Measurements from ENCODE around the gene RASSF10.
A peak's percentile ranks its signal among the peaks of the same experiment; 100 is the strongest.

The RASSF10 gene

GRCh38 chr11:12995188-12995587 lies 13.9 kb upstream of the RASSF10 start:
- no peak for DNase-seq

GRCh38 chr11:12995823-12996222 lies 13.3 kb upstream of the RASSF10 start:
- DNase-seq: no peak

GRCh38 chr11:12997168-12997567 lies 11.9 kb upstream of the RASSF10 start:
- no peak for DNase-seq

GRCh38 chr11:12998336-12998735 lies 10.8 kb upstream of the RASSF10 start:
- no peak for DNase-seq

GRCh38 chr11:12999597-12999996 lies 9.5 kb upstream of the RASSF10 start:
- no peak for DNase-seq

DNA sequence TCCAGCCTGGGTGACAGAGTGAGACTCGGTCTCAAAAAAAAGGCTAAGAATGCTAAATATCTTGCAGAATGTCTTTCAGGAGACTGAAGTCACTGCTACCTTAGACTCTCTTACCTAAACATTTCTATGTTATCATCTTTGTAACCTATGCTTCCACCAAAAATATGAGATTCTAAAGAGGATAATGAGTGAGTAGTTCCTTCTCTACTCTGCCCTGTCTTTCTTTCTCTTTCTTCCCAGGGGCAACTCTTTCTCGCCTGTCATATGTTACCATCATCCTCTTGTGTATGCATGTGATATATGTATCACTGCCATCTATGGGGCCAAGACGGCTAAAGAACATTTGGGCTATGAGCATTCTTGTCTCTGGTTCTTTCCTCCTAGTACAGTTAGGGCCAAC lies 9.0 kb upstream of the RASSF10 start:
- DNase-seq: no peak

DNA sequence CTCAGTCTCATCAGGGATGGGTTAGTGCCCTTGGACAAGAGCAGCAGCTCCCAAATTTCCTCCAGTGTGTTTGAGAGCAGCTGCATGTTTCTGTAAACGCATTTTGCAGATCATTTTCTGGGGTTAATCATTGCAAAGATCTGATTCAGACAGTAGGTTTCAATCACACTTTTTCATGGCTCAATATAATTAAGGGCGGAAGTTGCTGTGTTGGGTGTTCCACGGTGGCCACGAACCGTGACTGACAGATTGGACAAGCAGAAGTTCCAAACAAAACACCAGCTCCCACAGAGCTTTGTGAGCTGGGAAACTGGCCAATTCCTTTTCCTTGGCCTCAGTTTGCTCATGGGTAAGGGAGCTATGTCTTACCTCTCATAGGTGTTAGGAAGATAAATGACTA lies 8.4 kb upstream of the RASSF10 start:
- no peak for DNase-seq

DNA sequence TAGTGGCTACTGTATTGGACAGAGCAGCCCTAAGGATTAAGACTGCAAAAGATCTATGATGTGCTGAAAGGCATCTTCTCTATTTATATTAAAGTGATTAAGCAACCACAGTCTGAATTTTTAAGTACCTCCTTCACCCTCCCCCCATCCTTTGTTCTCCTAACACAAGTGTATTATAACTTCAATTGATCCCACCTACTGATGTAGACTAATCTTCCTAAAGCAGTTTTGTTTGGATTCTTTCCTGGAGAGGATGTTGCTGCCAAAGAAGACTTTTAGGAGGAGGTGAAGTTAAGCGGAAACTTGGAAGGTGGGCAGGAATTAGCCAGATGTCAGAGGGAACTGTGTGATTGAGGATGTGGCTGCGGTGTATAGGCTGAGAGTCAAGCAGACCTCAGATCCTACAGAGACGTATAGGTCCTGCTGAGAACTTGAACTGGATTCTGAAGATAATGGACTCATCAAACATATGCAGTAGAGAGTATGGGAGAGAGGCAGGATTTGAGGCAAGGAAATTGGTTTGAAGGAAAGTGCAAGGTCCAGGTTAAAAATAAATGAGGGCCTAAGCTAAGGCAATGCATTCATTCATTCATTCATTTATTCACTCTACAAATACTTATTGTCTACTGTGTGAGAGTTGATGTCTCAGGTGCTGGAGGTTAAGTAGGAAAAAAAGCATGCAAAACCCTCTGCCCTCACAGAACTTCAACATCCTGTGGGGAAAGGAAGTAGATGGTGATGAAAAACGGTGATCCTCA lies 5.2 kb upstream of the RASSF10 start:
- DNase-seq: no peak

- DNase-seq: no peak
These were observed 1.7 kb upstream of the RASSF10 start for GRCh38 chr11:13007182-13008060.

- DNase-seq: no peak
These were observed 1.1 kb upstream of the RASSF10 start for GRCh38 chr11:13008061-13008435.

DNA sequence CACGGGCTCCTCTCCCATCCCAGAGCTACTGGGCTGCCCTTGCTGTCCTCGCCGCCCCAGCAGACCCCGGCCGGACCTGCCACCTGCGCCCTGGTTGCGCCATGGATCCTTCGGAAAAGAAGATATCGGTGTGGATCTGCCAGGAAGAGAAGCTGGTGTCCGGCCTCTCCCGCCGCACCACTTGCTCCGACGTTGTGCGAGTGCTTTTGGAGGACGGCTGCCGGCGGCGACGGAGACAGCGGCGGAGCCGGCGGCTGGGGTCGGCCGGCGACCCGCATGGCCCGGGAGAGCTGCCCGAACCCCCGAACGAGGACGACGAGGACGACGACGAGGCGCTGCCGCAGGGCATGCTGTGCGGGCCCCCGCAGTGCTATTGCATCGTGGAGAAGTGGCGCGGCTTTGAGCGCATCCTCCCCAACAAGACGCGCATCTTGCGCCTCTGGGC lies 382 bp downstream of the RASSF10 start:
- peak; percentile 24 to 32 for DNase-seq

DNA sequence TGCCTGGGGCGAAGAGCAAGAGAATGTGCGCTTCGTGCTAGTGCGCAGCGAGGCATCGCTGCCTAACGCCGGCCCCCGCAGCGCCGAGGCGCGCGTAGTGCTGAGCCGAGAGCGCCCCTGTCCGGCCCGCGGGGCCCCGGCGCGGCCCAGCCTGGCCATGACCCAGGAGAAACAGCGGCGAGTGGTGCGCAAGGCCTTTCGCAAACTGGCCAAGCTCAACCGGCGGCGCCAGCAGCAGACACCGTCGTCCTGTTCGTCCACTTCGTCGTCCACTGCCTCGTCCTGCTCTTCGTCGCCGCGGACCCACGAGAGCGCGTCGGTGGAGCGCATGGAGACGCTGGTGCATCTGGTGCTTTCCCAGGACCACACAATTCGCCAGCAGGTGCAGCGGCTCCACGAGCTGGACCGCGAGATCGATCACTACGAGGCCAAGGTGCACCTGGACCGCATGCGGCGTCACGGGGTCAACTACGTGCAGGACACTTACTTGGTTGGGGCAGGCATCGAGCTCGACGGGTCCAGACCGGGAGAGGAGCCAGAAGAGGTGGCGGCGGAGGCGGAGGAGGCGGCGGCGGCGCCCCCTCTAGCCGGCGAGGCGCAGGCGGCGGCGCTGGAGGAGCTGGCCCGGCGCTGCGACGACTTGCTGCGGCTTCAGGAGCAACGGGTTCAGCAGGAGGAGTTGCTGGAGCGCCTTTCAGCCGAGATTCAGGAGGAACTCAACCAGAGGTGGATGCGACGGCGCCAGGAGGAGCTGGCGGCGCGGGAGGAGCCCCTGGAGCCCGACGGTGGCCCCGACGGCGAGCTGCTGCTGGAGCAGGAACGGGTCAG lies 1.0 kb downstream of the RASSF10 start:
- DNase-seq: peak; percentile 17 to 23

- no peak for DNase-seq
These were observed 1.8 kb downstream of the RASSF10 start for GRCh38 chr11:13010749-13011465.

DNA sequence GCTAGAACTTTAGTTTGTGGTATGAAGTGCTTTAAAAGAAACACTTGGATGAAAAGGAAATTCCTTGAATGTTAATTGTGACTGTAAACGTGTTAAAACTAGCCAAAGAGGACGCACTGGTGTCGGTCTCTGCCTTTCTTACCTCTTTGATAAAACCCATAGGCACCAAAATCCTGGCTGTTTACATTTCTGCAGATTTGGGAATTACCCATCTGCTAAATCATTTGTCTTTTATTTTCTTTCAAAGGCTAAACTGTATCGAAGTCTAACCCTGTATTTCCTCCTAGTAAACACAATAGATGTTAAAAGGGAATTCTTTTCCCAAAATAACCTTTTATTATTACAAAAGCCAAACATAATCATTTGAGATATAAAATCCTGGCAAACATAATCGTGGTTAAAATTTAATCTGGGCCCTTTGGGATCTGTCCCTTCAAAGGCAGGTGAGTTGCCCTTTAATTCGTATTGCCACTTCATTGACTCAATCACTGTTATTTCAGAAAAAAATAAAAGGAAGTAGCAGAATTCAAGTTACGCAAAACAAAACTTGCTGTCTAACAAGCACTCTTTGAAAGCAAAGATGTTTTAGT lies 2.4 kb downstream of the RASSF10 start:
- DNase-seq: no peak

DNA sequence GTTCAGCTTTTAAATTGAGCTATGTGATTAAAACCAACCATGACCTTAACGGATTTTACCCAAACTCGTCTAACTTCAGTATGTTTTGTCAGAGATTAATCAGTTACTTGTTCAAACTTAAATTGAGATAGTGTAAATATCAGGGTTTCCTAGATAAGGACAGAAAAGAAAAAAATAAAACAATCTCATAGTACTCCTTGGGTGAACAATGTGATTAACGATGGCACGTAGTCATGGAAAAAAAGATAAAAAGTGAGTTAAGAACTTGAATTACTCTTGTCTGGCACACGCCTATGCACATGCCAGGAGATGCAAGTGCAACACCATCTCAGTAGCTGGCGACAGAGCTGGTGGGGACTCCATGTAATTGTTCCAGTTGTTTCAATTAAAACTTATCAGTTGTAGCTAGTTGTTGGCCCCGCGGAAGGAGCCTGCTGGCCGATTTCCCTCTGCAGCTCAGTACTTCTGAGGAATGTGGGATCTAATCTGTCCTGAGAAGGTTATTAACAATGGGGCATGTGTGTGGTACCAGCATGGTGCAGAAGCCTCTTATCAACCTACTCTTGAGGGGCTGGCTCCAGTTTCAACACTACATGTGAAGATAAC lies 3.0 kb downstream of the RASSF10 start:
- no peak for DNase-seq

DNA sequence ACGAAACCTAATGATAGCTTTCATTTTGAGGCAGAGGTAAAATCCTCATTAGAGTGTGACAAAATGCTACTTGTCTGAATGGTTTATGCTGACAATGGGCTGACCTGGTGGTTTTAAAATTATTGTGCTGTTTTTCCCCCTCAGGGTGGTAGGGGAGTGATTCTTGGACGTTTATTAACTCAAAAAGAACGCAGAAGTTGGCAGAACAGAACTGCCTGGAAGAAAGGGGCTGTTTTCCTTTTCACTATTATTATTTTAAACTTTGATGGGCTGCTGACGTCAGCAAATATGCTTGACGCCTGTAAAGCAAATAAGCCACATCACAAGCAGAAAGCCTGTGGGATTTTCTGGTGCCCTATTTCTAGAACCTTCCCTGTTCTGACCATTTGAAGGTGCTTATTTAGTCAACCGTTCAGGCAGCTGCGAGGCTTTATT lies 4.0 kb downstream of the RASSF10 start:
- no peak for DNase-seq

DNA sequence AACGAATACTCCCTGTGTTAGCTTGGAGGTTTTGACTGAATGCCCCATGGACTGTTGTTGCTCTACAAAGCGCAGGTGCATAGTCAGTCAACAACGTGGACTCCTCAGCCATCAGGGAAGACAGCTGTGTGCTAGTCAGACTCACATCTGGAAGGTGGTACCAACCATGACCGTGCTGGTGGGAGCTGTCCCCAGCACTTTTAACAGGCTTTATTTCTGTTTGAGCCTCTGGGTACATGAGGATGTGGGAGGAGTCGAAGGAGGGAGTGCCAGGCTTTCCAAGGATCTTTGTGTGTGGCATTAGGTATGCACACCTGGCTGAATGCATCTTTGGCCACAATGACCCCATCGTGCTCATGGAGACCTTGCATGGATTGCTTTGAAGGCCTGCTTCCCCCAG lies 6.6 kb downstream of the RASSF10 start:
- no peak for DNase-seq

GRCh38 chr11:13016415-13016814 lies 7.3 kb downstream of the RASSF10 start:
- DNase-seq: no peak

GRCh38 chr11:13019313-13019712 lies 10.2 kb downstream of the RASSF10 start:
- DNase-seq: no peak

DNA sequence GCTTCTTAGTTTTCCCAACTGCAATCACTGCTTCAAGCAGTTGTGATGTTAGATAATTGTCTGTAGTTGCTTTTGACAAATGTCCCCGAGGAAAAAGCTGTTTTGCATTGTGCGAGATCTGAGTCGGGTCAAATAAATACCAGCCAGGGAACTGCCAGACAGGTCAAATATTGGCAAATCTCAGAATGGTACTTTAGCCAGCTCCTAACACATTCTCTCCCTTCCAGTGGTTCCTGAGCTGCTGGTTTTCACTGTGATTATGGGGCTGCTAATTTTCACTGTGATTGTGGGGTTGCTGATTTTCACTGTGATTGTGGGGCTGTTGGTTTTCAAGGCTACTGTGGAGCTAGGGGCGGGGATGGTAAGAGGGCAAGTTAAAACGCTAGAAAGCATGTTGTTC lies 14.3 kb downstream of the RASSF10 start:
- no peak for DNase-seq

GRCh38 chr11:13026722-13027121 lies 17.6 kb downstream of the RASSF10 start:
- no peak for DNase-seq

DNA sequence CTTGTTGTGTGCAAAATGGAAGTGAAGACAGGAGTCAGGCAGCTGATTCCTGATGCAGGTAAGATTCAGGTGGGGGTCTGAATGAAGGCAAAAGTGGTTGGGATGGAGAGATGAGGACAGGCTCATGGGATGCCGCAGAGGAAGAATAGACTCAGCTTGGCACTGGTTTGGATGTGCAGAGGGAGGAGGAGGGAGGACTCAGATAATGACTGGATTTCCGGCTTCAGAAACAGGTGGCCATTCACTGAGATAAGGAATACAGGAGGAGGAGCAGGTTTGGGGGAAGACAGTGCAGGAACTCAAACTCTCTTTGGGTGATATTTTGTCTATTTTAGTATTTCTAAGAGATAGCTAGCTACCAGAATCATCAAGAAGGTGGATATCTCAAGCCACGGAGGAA lies 19.2 kb downstream of the RASSF10 start:
- DNase-seq: no peak

Measured in activated T-cell treated with anti-CD3 and anti-CD28 coated beads, Interleukin-2, amount 50 U/mL, for 48 hours (primary cell).